Calu3 (cell line): ENCODE measurements around the gene FAR1. TPM values are rescaled to one million over a fixed set of nuclear protein-coding genes. Genes with fewer than 3 reads are reported as not detected.
"Not testable (repeated sequence)": the region's sequence is repeated elsewhere in the genome, so short reads cannot be mapped to it uniquely, and the experiment has no call there.

Experiments used
- BruUV-seq: library from RNA; stranded (reverse); fragments of 400-500 nt; replicated peaks from 2 replicates; lab custom pipeline; 2021; lab: Mats Ljungman, UMichigan
- CTCF ChIA-PET: fragments of 300-600 bp; sonication (Branson Sonifier 250); formaldehyde crosslinking; loops from one replicate; lab custom pipeline; 2022; ENCODE audit warnings: antibody characterized with exemption; lab: Charles Lee
- DNase-seq: peaks from one replicate; pipeline ENCODE4 v3.0.0; 2022
- H3K27ac Mint-ChIP-seq: one replicate; pipeline ENCODE4 v1.8.0; 2022; ENCODE audit warnings: mixed read lengths; ENCODE audit not compliant: unreplicated experiment
- H3K27me3 Mint-ChIP-seq: one replicate; pipeline ENCODE4 v1.8.0; 2022; ENCODE audit warnings: mixed read lengths; ENCODE audit not compliant: unreplicated experiment
- H3K36me3 Mint-ChIP-seq: one replicate; pipeline ENCODE4 v1.8.0; 2022; ENCODE audit warnings: mild to moderate bottlenecking, moderate library complexity, mixed read lengths; ENCODE audit not compliant: insufficient read depth, unreplicated experiment
- H3K4me1 Mint-ChIP-seq: one replicate; pipeline ENCODE4 v1.8.0; 2022; ENCODE audit warnings: mild to moderate bottlenecking, low read depth, mixed read lengths; ENCODE audit not compliant: unreplicated experiment
- H3K4me3 Mint-ChIP-seq: one replicate; pipeline ENCODE4 v1.8.0; 2022; ENCODE audit warnings: mild to moderate bottlenecking, low read depth, moderate library complexity, mixed read lengths; ENCODE audit not compliant: unreplicated experiment
- H3K9me3 Mint-ChIP-seq: one replicate; pipeline ENCODE4 v1.8.0; 2022; ENCODE audit warnings: low read depth, mixed read lengths; ENCODE audit not compliant: unreplicated experiment
- intact Hi-C: fragments of 100-400 bp; cut with micrococcal nuclease; formaldehyde crosslinking; loops from one replicate; pipeline ENCODE4 v1.10.0; 2022; ENCODE audit not compliant: unreplicated experiment
- total RNA-seq: library from RNA; stranded (reverse); gene quantifications from 2 replicates; pipeline ENCODE4 v1.2.3, GENCODE V29; 2022
- TF ChIP-seq, protein P1 (sequence below): fragments of 200-600 bp; IDR thresholded peaks from one replicate; pipeline ENCODE4 v1.8.0; 2022; ENCODE audit warnings: antibody characterized with exemption; ENCODE audit not compliant: unreplicated experiment

The FAR1 gene
- total RNA-seq, 1 experiment from 2014 or later = 98.9 TPM

GRCh38 chr11:13638422-13638821 is 30.0 kb upstream of the FAR1 start:
- DNase-seq = no peak
- no peak overlapping the region for H3K27ac Mint-ChIP-seq
- peaks cover 6% of the 10 kb centered on the region for H3K9me3 Mint-ChIP-seq
- H3K4me3 Mint-ChIP-seq = no peak overlapping the region
- CTCF ChIA-PET = no interaction called here
- BruUV-seq = no TSS peak
- TF ChIP-seq, protein P1, sequence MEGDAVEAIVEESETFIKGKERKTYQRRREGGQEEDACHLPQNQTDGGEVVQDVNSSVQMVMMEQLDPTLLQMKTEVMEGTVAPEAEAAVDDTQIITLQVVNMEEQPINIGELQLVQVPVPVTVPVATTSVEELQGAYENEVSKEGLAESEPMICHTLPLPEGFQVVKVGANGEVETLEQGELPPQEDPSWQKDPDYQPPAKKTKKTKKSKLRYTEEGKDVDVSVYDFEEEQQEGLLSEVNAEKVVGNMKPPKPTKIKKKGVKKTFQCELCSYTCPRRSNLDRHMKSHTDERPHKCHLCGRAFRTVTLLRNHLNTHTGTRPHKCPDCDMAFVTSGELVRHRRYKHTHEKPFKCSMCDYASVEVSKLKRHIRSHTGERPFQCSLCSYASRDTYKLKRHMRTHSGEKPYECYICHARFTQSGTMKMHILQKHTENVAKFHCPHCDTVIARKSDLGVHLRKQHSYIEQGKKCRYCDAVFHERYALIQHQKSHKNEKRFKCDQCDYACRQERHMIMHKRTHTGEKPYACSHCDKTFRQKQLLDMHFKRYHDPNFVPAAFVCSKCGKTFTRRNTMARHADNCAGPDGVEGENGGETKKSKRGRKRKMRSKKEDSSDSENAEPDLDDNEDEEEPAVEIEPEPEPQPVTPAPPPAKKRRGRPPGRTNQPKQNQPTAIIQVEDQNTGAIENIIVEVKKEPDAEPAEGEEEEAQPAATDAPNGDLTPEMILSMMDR = no peak
- H3K27me3 Mint-ChIP-seq = peaks cover 39% of the 10 kb centered on the region
- H3K36me3 Mint-ChIP-seq = no peaks in the 10 kb centered on the region
- intact Hi-C loops = no loop called here
- H3K4me1 Mint-ChIP-seq = no peaks in the 10 kb centered on the region

DNA sequence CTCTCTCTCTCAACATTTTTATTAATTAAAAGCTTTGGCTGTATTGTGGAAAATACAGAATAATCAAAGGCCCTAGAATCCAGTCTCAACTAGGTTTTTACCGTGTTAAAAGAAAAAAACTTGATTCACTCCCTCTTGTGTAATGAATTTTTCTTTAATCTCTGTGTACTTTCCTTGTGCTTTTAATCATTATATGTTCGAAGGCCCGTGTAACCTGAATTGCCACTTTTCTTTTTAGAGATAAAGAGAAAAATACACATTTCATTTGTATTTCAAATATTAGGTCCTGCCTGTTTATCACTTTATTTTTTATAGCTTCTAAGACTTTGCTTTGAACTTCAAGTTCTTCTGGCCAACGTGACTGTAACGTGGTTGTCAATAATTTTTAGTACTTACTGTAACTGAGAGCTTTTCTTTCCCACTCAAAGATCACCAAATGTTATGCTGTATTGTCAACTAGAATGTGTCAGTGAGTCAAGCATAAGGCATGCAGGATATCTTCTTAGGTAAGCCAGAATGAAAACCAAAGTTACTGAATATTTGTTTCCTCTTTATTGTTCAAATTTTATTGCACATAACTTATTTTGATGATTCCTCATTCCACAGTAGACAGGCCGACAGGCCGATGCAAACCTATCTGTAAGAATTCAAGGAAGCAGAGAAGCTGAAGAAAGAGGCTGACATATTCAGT is 23.3 kb upstream of the FAR1 start:
- H3K36me3 Mint-ChIP-seq = no peaks in the 10 kb centered on the region
- no peak overlapping the region for H3K4me3 Mint-ChIP-seq
- CTCF ChIA-PET = no interaction called here
- intact Hi-C loops = no loop called here
- DNase-seq = no peak
- H3K27me3 Mint-ChIP-seq = no peaks in the 10 kb centered on the region
- TF ChIP-seq, protein P1 = no peak
- H3K27ac Mint-ChIP-seq = peak overlapping the region; percentile 71
- peaks cover 21% of the 10 kb centered on the region for H3K4me1 Mint-ChIP-seq
- H3K9me3 Mint-ChIP-seq = peaks cover 6% of the 10 kb centered on the region
- no TSS peak for BruUV-seq

- Mint-ChIP-seq H3K4me3 (no peak overlapping the region), H3K27ac (no peak overlapping the region), H3K9me3 (peaks cover 6% of the 10 kb centered on the region), H3K4me1 (peaks cover 21% of the 10 kb centered on the region), H3K36me3 (no peaks in the 10 kb centered on the region), H3K27me3 (peaks cover 8% of the 10 kb centered on the region)
- intact Hi-C loops = no loop called here
- TF ChIP-seq, protein P1 = no peak
- no TSS peak for BruUV-seq
- no peak for DNase-seq
- CTCF ChIA-PET = no interaction called here
Observed at GRCh38 chr11:13647391-13647790, 21.1 kb upstream of the FAR1 start.

DNA sequence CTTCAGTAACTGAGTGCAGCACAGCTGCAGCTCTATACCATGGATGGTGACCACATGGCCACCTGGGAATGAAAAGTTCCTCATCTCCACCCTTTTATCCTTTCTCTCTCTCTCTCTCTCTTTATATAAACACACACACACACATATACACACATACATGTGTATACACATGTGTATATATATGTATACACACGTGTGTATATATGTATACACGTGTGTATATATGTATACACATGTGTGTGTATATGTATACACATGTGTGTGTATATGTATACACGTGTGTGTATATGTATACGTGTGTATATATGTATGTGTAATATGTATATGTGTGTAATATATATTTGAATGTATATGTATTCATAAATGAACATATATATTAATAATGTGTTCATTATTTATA is 18.8 kb upstream of the FAR1 start:
- H3K36me3 Mint-ChIP-seq = no peaks in the 10 kb centered on the region
- no peak overlapping the region for H3K4me3 Mint-ChIP-seq
- CTCF ChIA-PET = no interaction called here
- DNase-seq = no peak
- BruUV-seq = no TSS peak
- no peak overlapping the region for H3K27ac Mint-ChIP-seq
- intact Hi-C loops = no loop called here
- peaks cover 14% of the 10 kb centered on the region for H3K4me1 Mint-ChIP-seq
- H3K27me3 Mint-ChIP-seq = peaks cover 30% of the 10 kb centered on the region
- TF ChIP-seq, protein P1 = no peak
- H3K9me3 Mint-ChIP-seq = peaks cover 4% of the 10 kb centered on the region

GRCh38 chr11:13651515-13651914 is 17.0 kb upstream of the FAR1 start:
- CTCF ChIA-PET, H3K4me1 Mint-ChIP-seq, H3K4me3 Mint-ChIP-seq, H3K27ac Mint-ChIP-seq, BruUV-seq, intact Hi-C loops, H3K36me3 Mint-ChIP-seq, H3K9me3 Mint-ChIP-seq, DNase-seq: not testable (repeated sequence)
- H3K27me3 Mint-ChIP-seq = peaks cover 33% of the 10 kb centered on the region
